ENCODE results near the gene RPL28. TPM values are rescaled to one million over a fixed set of nuclear protein-coding genes. Genes with fewer than 3 reads are reported as not detected.

RPL28 gene
- total RNA-seq, 3 donors from 2014 or later (not counting 1 experiment from before 2014, with no cell fraction given): 1,373 to 1,704 (median 1,679) TPM

DNA sequence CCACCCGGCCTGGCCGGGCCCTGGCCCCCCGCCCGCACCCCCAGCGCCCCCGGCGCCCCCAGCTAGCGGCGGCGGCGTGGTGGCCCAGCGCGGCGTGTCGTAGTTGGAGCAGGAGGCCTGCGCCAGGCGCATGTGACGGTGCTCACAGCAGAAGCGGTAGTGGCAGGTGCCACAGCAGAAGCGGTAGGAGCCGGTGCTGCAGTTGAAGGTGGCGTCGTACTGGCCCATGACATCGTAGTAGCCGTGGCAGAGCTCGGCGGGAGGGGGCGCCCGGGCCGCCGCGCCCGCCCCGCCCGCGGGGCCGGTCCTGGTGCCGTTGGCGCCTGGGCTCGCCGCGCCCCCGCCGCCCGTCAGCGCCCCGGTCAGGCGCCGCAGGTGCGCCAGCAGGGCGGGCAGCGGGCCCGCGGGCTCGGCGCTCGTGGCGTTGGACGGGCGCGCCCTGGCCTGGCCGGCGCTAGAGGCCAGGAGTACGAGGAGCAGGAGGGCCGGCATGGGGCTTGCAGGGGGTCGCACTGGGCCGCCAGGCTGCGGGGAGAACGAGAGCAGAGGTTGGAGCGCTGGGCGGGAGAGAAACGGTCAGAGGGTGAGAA is 56.7 kb downstream of the RPL28 start:
- H3K4me3 ChIP-seq (ENCODE audit: low read length): no peak overlapping the region
- 2% methylated on average over 70 of the region's 72 CpGs for WGBS (ENCODE audit: insufficient coverage)
- Mint-ChIP-seq H3K27ac (no peak overlapping the region), H3K27me3 (ENCODE audit: low read depth in 2 of 2) (peaks cover 52 to 53% of the 10 kb centered on the region in 2 donors), H3K9me3 (no peaks in the 10 kb centered on the region), H3K4me1 (peaks cover 11 to 25% of the 10 kb centered on the region in 2 donors), H3K36me3 (peaks cover 8% of the 10 kb centered on the region), H3K4me3 (no peak overlapping the region)
- no peaks in the 10 kb centered on the region for H3K36me3 ChIP-seq (ENCODE audit: control insufficient read depth, insufficient read depth, low read length)
- H3K27me3 ChIP-seq (ENCODE audit: control insufficient read depth, insufficient read depth, low read length): peaks cover 44% of the 10 kb centered on the region
- peak in 2 of 3 donors; percentile 17 to 40 for ATAC-seq
- TF ChIP-seq, protein P1, sequence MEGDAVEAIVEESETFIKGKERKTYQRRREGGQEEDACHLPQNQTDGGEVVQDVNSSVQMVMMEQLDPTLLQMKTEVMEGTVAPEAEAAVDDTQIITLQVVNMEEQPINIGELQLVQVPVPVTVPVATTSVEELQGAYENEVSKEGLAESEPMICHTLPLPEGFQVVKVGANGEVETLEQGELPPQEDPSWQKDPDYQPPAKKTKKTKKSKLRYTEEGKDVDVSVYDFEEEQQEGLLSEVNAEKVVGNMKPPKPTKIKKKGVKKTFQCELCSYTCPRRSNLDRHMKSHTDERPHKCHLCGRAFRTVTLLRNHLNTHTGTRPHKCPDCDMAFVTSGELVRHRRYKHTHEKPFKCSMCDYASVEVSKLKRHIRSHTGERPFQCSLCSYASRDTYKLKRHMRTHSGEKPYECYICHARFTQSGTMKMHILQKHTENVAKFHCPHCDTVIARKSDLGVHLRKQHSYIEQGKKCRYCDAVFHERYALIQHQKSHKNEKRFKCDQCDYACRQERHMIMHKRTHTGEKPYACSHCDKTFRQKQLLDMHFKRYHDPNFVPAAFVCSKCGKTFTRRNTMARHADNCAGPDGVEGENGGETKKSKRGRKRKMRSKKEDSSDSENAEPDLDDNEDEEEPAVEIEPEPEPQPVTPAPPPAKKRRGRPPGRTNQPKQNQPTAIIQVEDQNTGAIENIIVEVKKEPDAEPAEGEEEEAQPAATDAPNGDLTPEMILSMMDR (IDR thresholded peaks at IDR 0.05): no peak
- H3K9me3 ChIP-seq (ENCODE audit: control insufficient read depth, insufficient read depth, low read length): no peaks in the 10 kb centered on the region
- no peak overlapping the region for H3K27ac ChIP-seq (ENCODE audit: low read length)
- peaks cover 22% of the 10 kb centered on the region for H3K4me1 ChIP-seq (ENCODE audit: control insufficient read depth, insufficient read depth, low read length)
- peak in 1 of 2 donors; percentile 48 for DNase-seq
- intact Hi-C loops (cut with micrococcal nuclease): no loop called here

DNA sequence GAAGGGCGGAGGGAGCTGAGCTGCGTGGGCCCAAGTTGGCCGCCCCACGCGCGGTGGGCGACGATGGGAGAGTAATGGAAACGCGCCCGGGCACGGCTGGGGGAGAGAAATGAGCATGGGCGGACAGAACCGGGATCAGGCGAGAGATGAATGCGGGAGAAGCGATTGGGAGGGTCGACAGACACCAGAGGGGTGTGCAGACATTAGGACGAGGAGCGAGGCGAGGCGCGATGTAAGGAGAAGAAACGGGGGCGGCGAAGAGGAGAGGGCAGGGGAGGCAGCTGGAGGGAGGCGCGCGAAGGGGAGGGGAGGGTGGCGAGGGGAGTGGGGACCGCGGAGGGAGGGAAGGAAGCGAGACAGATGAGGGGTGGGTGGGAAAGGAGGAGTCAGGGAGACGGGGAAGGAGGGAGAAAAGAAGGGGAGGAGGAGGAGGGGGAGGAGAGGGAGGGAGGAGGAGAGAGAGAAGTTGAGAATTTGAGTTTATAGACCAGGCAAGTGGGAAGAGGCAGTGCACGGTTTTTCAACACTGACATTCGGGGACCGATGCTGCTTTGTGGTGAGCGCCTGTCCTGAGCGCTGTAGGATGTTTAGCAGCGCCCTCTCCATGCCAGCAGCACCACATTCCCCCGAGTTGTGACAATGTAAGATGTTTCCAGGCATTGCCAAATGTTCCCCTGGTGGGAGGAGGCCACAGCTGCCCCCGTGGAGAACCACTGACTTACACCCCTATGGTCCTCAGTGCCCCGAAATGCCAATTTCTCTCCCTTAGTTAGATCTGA is 57.5 kb downstream of the RPL28 start, which contains the start of gene SHISA7:
Gene SHISA7 (minus strand): TSS at position 256 of the 779 bp plus-strand sequence. CDS start 437 bp downstream, outside the sequence.
- H3K9me3 Mint-ChIP-seq: no peaks in the 10 kb centered on the region
- no peak within 1 kb of the TSS for H3K4me3 Mint-ChIP-seq
- peaks cover 42% of the 10 kb centered on the region for H3K27me3 ChIP-seq (ENCODE audit: control insufficient read depth, insufficient read depth, low read length)
- no peak for ATAC-seq
- H3K4me1 ChIP-seq (ENCODE audit: control insufficient read depth, insufficient read depth, low read length): peaks cover 22% of the 10 kb centered on the region
- H3K36me3 ChIP-seq (ENCODE audit: control insufficient read depth, insufficient read depth, low read length): no peaks in the 10 kb centered on the region
- intact Hi-C loops (cut with micrococcal nuclease): no loop called here
- no peaks in the 10 kb centered on the region for H3K9me3 ChIP-seq (ENCODE audit: control insufficient read depth, insufficient read depth, low read length)
- peaks cover 51 to 52% of the 10 kb centered on the region in 2 donors for H3K27me3 Mint-ChIP-seq (ENCODE audit: low read depth in 2 of 2)
- no peak within 1 kb of the TSS for H3K27ac Mint-ChIP-seq
- H3K27ac ChIP-seq (ENCODE audit: low read length): no peak within 1 kb of the TSS
- H3K36me3 Mint-ChIP-seq: peaks cover 8% of the 10 kb centered on the region
- no peak for DNase-seq
- 3% methylated on average over 43 of the region's 43 CpGs for WGBS (ENCODE audit: insufficient coverage)
- TF ChIP-seq, protein P1 (IDR thresholded peaks at IDR 0.05): no peak
- H3K4me3 ChIP-seq (ENCODE audit: low read length): no peak within 1 kb of the TSS
- peaks cover 11 to 25% of the 10 kb centered on the region in 2 donors for H3K4me1 Mint-ChIP-seq

DNA sequence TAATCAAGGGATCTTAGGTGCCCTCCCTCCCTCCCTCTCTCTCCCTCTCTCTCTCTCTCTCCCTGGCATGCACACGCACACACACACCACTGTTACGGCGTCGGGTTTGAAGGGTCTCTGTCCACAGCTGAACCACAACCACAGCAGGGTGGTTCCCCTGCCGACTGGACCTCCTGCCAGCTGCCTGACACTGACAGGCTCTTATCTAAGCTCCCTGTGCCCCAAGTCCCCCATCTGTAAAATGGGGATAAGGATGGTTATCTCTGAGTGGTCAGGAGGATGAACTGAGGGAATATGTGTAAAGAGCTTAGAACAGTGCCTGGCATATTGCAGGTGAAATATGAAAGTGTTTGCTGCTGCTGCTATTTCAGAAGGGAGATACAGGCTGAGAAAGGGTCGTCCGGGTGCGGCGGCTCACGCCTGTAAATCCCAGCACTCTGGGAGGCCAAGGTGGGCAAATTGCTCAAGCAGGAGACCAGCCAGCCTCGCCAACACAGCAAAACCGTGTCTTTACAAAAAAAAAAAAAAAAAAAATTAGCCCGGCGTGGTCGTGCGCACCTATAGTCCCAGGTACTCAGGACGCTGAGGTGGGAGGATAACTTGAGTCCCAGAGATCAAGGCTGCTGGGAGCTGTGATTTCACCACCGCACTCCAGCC is 58.2 kb downstream of the RPL28 start:
- H3K36me3 ChIP-seq (ENCODE audit: control insufficient read depth, insufficient read depth, low read length): no peaks in the 10 kb centered on the region
- H3K27me3 ChIP-seq (ENCODE audit: control insufficient read depth, insufficient read depth, low read length): peaks cover 40% of the 10 kb centered on the region
- TF ChIP-seq, protein P1 (IDR thresholded peaks at IDR 0.05): no peak
- H3K27ac ChIP-seq (ENCODE audit: low read length): no peak overlapping the region
- Mint-ChIP-seq H3K4me3 (no peak overlapping the region), H3K27me3 (ENCODE audit: low read depth in 2 of 2) (peaks cover 45 to 48% of the 10 kb centered on the region in 2 donors), H3K9me3 (no peaks in the 10 kb centered on the region), H3K4me1 (peaks cover 11 to 25% of the 10 kb centered on the region in 2 donors), H3K36me3 (peaks cover 8% of the 10 kb centered on the region), H3K27ac (no peak overlapping the region)
- intact Hi-C loops (cut with micrococcal nuclease): no loop called here
- peaks cover 22% of the 10 kb centered on the region for H3K4me1 ChIP-seq (ENCODE audit: control insufficient read depth, insufficient read depth, low read length)
- DNase-seq (no peak), ATAC-seq (no peak)
- WGBS (ENCODE audit: insufficient coverage): 37% methylated on average over 16 of the region's 18 CpGs
- no peak overlapping the region for H3K4me3 ChIP-seq (ENCODE audit: low read length)
- H3K9me3 ChIP-seq (ENCODE audit: control insufficient read depth, insufficient read depth, low read length): no peaks in the 10 kb centered on the region

Measured in natural killer cell (primary cell).